HG03520 (cell line): Measurements from ENCODE around the gene CASZ1.

Experiments
- ATAC-seq: cut with Tn5 transposase; IDR thresholded peaks from one replicate; pipeline ENCODE4 v1.9.1; 2021; ENCODE audit warnings: mild to moderate bottlenecking, moderate library complexity; ENCODE audit not compliant: unreplicated experiment

The CASZ1 gene

DNA sequence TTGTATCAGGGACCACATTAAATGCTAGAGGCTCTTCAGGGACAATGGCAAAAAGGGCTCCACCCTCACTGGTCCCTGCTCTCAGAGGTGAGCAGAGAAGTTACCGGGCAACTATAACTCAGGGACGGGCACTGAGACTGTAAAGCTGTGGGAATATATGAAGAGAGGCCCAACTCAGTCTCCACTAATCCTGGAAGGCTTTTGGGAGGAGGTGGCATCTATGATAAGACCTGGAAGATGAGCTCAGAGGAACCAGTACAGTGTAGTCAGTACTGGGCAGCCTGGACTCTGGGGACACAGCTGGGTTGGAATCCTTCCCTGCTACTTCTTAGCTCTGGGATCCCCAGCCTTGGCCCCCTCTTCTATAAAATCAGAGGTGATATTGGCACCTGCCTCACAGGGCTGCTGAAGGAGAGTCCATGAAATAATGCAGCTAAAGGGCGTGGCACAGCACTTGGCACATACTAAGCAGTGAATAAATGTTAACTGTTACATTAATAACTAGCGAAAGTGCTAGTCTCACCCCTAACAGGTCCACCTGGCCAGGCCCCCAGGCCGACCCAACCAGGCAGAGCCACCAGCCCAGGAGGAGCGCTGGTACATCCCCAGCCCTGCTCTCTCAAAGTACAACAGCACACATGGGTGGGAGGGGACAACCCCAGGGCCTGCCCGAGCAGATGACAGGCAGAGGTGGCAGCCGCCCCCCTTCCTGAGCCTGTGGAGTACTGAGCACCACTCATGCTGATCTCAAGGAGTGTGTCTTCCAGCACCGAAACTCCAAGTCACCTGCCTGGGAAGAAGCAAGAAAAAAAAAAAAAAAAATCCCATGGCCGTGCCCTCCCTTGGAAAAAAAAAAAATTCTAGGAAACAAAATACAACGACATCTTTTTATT, 62.7 kb downstream of the CASZ1 start:
- ATAC-seq: no peak

DNA sequence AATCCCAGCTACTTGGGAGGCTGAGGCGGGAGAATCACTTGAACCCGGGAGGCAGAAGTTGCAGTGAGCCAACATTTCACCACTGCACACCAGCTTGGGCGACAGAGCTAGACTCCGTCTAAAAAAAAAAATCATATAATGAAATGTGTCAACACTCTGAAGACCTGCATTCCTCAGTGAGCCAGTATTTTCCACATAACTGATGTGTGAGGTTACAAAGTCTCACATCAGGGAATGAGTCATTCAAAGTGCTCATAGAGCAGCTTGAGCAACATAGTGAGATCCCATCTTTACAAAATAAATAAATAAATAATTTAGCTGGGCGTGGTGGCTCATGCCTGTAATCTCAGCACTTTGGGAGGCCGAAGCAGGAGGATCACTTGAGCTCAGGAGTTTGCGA, 65.5 kb downstream of the CASZ1 start:
- ATAC-seq: no peak

DNA sequence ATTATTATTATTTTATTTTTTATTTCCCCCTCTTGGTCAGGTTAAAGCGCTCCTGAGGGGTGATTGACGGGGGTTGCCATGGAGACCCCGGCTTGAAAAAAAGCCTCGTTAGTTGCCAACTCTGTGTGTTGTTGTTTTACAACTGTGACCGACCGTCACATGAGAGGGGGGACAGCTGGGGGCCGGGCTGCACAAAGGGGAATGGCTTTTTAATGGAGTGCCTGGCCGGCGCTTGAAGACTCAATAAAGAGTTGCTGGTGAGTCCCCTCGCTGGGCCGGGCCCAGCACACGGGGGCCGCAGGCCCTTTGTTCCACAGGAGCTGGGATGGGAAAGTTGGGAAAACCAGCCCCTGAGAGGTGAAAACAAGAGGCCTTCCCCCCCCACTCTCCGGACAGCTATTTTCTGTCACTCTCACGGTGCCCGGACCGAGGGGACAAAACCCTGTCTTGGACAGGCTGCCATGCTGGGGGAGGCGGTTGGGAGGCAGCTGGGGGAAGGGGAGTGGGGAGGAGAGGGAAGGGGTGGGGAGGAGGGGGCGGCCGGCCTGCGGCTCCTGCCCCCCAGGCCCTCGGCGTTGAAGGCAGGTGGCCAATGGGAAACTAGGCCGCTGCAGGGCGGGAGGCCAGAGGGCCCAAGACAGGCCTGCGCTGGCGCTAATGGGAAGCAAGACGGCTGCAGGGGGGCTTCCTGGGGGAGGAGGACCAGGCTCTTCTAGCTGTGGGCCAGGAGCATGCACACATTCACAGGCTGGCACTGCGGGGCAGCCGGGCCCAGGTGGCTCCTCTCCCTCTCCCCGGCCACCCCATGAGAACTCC, 67.6 kb downstream of the CASZ1 start:
- ATAC-seq: no peak

DNA sequence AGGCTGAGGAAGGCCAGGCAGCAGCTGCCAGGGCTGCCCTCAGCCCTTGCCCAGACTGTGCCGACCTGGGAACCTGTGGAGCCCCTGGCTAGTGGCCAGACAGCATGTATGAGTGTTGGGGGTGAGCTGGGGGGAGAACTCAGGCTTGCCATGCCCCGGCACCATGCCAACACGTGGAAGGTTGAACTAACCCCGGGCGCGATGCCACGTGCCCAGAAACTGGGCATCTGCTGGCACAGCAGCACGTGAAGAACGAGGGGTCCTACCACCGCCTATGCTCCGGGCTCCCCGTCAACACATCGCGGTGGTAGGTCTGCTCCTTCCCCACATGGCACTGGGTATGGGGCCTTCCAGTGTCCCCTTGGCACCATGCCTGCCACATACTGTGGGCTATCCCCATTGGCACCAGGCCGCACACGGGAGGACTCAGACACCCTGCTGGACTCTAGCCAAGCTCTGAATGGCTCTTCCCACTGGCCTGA, 68.7 kb downstream of the CASZ1 start:
- no peak for ATAC-seq

DNA sequence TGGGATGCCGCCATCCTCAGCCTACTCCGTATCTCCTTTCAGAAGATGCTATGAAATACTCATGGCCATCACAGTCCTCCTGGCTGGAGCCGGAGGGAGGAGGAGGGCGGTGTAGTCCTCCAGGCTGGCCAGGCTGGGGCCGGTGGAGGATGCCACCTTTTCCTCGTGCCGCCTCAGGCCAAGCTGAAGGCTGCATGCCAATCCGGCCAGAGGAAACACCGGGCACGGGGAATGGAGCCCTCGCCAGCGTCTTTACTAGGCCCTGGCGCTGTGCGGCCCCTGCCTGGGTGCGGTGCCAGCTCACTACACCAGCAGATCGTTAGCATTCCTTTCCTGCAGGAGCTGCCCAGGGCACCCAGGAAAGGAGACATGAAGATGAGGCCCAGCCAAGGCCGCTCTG, 70.1 kb downstream of the CASZ1 start:
- ATAC-seq: no peak

DNA sequence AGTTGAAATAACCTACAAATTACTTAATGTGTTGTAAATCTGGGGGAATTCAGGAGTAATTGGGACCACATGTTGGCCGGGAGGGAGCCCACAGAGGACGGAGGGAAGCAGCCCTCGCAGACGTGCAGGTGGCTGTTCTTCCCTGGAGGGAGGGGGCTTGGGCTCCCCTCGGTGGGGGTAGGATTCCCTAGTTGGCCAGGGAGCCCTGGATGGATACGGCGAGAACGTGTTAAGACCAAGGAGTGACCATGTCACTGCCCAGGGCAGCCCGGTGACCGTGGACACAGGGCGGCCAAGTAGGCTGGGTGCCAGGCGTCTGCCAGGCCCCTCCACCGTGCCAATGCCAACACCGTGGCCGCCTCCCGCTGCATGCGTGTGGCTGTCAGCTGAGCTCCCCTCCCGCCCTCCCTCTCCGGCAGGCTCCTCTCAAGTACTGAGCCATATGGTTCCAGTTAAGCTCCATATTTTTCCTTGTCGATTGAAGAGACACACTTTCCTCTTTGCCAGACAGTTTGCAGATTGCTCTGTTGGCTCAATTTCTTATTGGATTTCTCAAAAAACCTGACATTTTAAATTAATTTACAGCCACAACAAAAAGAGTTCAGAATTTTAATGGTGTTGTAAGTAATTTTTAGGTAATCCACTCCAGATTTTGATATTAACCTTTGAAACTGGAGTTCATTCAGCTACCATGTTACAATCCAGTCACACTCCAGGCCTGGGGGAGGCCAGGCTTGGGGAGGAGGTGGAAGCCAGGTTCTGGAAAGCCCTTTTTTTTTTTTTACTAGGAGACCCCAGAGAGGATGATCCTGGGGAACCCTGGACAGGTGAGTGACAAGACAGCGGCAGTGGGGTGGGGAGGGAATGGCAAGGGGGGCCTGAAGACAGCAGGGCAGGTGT, 71.2 kb downstream of the CASZ1 start:
- no peak for ATAC-seq

DNA sequence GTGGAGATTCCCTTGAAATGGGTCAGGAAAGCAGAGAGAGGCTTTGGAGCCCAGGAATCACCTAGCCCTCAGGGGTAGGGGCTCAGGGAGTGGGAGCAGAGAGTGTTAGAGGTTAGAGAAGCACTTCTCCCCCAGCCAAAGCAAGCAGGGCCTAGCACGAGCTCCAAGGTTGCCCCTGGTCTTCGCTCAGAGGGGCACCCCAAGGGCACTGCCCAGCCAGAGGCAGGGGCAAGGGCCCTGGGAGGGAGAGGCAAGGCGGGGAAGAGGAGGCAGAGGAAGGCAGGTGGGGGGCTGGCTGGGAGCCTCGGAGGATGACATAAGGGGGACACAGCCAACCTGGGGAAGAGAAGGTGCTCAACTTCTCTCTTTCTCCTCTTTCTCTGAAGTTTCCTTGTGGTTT, 71.9 kb downstream of the CASZ1 start:
- no peak for ATAC-seq

DNA sequence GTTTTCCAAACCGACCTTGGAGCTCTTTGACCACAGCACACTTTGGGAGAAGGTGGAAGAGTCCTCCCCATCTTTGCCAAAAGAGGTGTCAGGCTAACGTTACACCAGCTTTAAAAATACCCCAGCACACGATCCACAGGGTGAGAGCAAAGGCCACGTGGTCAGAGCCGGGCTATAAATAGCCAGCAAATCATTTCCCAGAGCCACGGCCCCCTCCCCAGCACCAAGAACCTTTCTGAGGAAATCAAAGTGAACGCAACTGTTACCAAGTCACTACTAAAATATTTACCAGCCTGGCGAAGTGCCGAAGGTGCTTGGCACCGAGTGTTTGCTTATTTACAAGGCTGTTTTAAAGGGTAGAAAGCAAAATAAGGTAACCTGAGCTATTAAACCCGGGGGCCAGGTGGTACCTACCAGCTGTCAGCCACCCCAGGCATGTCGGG, 72.4 kb downstream of the CASZ1 start:
- ATAC-seq: no peak

DNA sequence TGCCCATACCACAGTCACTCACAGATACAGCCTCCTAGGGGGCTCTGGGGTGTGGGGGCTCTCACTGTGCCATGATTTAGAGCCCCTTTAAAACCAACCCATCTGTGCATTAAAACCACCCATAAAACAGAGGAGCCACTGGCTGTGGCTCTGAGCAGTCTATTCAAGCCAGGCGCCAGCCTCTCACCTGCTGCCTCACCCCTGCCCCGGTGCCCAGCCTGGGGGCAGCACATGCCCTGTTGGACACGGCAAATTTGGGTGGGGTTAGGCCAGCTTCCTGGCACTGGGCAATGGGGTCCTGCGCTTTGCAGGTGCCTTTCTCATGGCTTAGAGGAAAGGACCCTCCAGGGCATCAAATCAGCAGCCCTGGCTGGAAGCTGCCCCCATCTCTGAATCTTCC, 73.1 kb downstream of the CASZ1 start:
- ATAC-seq: no peak

DNA sequence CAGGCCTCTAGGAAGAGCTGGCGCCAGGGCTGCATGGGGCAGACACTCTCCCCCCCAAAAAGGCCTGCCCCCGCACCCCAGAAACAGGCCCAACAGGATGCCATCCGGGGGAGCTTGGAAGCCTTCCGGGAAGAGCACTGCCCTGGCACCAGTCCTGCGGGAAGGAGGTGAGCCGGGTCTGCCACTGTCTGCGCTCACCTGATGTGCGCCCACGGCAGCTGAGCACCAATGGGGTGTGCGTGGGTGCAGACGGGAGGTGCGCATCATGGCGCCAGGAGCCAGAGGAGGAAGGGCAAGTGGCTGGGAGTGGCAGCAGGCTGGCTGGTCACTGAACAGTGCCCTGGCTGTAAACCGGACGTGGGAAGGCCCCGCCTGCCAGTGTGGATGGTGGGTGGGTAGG, 73.6 kb downstream of the CASZ1 start:
- ATAC-seq: no peak

DNA sequence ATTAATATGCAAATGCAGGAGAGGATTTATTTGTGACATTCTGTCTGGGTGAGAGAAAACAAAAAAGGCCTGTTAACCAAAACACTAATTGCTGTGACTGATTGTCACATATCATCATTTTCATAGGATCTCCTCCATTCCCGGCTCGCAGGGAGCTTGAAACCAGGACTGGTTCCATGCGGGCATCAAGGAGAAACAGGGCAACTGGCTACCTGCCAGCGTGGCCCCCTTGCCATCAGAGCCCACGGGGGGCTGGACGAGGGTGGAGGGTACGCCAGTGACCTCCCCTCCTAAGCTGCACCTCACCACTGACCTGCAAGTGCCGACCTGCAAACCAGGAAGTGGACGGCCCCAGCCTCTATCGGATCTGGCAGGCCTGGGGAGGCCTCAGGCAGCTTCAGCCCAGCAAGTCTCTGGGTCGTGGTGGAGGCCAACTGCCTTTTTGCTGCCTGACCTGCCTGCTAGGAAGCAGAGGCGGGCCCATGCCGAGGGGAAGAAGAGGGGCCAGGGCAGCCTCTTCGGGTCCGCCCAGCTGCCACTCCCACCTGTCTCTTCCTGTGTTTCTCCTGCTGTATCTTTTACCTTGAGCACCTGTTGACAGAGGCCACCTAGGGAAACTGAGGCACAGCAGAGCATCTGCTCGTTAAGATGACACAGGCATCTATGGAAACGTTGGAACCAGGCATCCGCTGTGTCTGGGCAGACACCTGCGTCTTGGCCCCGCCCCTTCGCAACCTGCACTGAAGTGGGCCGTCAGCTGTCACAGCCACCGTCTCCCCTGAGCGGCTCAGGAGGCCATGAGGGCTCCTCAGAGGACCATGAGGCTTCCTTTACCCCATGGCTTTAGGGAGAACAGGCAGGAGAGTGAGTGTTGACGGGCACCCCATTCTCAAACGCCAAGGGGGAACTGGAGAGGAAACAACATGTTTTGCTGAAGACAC, 74.8 kb downstream of the CASZ1 start:
- ATAC-seq: no peak

DNA sequence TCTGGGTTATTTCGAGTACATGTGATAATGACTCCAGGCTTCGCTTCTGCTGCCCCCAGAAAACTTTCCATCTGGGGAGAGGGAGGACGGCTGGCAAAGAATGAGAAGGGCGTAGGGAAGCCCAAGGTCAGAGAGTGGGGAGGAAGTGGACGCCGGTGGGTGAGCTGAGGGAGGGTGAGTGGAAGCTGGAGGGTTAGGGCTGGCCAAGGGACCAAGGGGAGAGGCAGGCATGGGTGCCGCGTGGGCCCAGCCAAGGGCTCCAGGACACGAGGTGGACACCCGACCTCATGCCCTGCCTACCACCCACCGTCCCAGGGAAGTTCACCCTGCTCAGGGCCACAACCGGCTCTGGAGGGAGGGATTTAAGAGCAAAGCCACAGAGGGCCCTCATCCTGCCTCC, 75.8 kb downstream of the CASZ1 start:
- no peak for ATAC-seq

DNA sequence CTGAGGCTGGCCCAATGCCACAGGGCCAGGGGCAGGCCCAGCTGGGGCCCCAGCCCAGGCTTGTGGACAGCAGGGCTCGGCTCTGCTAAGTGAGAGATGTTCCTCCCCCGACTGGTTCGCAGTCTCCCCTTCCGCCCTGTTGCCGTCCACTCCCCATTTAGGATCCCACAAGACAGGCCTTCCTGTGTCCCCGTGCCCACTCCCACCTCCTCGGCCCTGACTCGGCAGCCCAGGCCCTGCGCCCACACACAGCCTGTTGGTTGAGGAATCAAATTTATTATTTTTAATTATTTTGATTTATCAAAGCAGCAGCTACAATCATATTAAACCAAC, 78.4 kb downstream of the CASZ1 start:
- no peak for ATAC-seq

DNA sequence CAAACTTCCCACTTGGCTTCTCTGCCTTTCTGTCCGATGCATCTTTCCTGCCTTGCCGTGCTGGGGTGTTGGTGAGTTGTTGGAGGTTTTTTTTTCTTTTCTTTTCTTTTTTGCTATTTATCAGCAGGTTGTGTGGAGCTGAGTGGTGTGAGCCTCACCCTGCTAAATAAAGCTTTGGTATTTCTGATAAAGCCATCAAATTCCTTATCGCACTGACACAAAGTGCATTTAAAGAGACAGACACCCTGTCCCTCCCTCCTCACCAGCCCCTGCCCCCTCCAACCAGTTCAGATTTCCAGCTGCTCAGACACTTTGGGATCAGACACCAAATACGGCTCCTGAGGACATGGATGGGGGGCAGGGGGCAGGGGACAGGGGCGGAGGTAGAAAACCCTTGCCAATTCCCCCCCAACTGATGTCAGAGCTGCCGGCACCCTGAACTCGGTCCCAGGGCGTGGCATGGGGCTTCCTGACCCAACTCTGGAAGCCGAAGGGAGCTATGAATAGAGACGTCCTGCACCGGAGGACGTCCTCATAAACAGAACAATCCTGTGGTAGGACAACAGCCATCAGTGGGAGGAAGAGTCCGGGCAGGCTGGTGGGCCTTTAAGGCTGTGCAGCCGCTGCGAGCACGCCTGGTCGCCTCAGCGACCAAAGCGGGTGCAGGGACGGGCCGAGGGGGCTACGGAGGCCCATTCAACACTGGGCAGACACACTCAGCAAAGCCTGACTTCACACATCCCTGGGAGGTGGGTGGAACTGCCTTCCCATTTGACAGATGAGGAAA, 79.0 kb downstream of the CASZ1 start:
- ATAC-seq: no peak

DNA sequence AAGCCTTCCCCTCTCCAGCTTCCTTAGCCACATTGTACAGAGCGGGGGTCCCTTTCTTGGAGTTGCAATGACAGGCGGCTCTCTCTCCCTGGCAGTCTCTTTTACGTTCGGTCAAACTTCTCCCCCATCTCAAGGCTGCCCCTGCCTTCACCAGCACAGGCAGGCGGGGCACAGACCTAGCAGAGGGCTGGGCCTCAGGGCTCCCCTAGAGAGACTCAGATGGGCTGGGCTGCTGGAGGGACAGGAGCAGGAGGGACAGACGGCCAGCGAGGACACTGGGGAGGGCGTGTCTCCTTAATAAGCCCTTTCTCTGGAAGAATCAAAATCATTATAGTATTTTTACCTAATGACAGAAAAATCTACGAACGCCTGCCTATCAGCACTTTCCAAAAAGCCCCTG, 79.6 kb downstream of the CASZ1 start:
- no peak for ATAC-seq

DNA sequence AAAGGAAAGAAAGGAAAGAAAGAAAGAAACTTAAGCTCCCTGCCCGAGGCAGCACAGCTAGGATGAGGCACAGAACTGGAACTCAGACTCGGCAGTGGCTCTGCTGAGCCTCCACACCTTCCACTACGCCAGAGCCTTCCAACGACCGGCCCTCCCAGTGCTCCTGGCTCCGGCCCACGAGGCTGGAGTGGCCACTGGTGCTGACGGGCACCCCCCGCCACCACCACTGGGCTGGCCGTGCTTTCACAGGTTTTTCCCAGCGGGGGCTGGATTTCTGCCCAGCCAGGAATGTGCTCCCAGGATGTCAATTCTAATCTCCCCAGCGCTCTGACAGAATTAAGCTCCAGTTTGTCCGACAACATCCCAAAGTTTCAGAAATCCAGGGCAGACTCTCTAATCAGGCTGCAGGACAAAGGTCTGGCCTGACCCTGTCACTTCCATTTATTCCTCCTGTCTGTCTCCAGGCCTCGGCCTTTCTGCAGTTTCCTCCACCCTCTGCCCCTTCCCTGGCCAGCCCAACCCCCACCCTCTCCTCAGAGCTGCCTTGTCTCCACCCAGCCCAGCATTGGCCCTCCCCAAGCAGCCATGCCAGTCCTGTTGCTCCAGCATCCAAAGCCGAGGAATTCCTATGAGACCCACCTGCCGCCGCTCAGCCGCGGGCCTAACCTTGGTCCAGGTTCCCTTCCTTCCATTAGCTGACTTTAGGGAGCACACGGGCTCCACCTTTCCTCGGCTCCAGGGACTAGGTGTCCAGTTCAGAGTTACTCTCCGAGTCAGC, 81.9 kb downstream of the CASZ1 start:
- ATAC-seq: no peak

DNA sequence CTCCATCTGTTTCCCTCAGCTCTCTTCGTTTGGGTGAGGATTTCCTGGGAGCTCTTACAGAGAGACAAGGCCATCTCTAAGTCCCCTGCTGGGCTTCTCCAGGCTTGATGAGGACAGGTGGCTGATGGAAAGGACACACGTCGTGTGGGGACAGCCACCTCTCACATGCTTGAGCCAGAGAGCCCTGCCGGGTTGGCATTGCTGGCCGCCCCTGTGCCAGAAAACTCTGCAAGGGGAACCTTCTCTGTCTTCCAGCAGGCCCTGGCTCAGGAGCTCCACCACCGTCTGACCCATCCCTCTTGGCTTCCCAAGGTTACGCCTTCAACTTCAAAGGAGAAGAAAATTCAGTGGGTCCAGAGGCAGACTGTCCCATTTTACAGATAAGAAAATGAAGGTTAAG, 82.8 kb downstream of the CASZ1 start:
- no peak for ATAC-seq

DNA sequence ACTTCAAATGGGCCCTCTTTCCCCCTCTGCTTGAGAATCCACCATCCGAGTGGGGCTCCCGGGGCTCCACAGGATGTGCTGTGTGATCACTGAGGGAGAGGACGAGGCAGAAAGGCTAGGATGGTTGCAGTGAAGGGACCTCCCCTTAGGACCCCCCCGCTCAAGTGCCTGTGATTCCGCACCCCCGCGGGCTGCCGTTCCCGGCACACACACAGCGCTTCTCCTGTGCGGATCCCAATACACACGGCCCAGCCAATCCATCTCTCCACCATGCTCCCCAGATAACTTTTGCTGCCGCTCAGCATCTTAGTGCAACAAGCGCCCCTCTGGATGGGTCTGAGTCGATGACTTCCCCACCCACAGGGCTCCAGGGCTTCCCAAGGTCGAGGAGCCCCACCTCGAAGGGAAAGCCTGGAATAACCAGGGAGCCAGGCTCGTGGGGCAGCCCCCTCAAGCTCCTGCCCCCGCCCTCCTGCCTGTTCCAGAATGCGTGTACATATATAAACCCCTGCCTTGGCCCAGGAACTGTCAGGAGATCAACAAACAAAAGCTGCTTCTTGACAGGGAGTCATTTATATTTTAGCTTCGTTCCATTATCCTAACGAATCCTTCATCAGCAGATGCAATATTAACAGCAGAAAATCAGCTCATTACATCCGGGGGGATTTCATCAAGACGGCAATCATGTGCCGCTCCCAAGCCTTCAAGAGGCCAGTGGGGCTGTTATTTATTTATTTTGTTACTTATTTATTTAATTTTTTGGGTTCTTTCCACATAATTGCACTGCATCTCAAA, 83.7 kb downstream of the CASZ1 start:
- no peak for ATAC-seq
